Activated naive CD4-positive, alpha-beta T cell treated with Interleukin-2 at 50 U/mL for 16 hours (primary cell): Measurements from ENCODE around the gene CLCN7.
A peak's percentile ranks its signal among the peaks of the same experiment; 100 is the strongest.

Experiments used
- DNase-seq: peaks from one replicate; pipeline ENCODE4 v3.0.0-alpha.2; 2020

Gene CLCN7

DNA sequence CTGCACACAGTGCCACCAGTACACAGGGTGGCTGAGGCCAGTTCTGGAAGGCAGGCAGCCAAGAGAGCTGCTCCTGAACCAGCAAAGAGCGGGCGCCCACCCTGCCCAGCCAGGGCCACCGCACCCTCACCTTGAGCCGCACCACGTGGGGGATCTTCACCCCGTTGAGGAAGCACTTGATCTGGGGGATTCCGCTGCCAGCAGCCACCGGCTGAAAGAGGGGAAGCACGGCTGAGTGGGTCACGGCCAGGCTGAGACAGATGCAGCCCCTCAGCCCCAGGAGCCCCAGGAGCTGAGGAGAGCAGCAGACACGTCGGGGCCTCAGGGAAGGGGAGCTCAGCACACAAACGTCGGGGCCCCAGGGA, 15.9 kb downstream of the CLCN7 start:
- DNase-seq: no peak

DNA sequence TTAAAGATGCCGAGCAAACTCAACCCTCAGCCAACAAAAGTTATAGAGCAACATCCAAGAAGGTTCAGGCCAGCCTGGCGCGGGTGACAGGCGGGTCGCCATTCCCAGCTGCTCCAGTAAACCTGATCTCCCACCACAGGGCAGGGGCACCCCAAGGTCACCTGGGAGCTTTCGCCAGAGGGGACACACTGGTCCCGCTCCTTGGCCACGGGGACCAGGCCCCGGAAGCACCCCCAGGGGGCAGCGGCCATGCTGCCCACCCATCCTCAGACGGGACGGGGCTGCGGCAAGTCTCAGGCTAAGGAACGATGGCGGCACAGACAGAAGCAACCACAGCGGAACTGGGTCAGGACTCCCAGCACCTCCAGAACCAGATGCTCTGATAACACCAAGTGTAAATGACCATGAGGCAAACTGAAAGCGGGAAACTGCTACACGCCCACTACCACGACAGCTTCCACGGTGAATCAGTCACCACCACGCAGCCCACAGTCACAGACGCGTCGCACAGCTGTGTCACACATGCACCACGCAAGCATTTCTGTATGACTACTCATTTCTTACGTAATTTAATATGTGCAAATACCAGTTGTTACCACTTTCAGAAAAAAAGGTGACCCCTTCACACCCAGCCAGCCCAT, 16.4 kb downstream of the CLCN7 start:
- DNase-seq: peak; percentile 50

DNA sequence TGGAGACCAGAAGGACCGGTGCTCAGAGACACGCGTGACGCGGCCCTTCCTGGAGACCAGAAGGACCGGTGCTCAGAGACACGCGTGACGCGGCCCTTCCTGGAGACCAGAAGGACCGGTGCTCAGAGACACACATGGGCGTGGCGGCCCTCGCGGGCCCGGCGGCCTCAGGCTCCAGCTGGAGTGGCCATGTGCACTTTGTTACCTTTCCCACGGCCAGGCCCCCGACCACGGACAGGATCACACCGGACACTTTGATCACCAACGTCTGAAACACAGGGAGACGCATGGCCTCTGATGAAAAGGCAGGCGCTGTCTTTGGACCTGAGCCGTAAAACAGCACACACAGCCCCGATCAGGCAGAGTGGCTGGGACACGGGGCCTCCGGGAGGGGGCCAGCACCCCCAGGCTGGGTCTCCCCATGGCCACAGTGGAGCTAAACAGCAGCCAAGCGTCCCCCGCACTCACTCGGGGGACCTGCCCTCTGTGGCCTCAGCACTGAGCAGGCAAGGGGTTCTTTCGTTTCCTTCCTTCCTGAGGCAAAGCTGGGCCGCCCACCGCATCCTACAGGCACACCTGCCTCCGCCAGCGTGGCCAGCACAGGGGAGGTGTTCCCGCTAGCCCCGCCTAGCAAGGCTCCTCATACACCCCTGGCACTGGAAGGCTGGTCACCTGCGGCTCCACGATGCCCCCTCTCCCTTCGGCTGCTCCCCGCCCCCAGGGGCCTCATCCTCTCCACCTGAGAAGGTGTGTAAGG, 17.2 kb downstream of the CLCN7 start:
- no peak for DNase-seq

GRCh38 chr16:1456951-1457350, 17.9 kb downstream of the CLCN7 start:
- no peak for DNase-seq

- no peak for DNase-seq
These were observed 19.3 kb downstream of the CLCN7 start for GRCh38 chr16:1455190-1456171.

DNA sequence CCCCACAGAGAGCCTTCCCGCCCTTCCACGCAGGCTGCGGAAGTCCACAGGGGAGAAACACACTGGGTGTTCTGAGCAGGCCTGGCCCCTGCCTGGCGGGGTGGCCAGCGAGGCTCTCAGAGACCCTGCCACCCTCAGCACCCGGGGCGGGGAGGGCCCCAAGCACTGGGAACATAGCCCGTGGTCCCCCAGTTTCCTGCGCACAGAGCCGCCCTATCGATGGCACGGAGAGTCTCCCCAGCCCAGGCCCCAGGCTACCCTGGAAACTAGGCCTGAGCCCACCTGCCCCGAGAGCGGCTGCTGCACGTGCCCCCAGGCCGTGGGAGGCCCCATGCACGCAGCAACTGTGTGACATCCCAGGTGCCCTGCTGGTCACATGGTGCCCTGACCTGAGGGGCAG, 20.3 kb downstream of the CLCN7 start:
- DNase-seq: no peak

GRCh38 chr16:1453316-1453715, 21.5 kb downstream of the CLCN7 start:
- no peak for DNase-seq

- DNase-seq: no peak
These were observed 22.3 kb downstream of the CLCN7 start for GRCh38 chr16:1452530-1452929.

- no peak for DNase-seq
These were observed 23.0 kb downstream of the CLCN7 start for GRCh38 chr16:1451702-1452392.

DNA sequence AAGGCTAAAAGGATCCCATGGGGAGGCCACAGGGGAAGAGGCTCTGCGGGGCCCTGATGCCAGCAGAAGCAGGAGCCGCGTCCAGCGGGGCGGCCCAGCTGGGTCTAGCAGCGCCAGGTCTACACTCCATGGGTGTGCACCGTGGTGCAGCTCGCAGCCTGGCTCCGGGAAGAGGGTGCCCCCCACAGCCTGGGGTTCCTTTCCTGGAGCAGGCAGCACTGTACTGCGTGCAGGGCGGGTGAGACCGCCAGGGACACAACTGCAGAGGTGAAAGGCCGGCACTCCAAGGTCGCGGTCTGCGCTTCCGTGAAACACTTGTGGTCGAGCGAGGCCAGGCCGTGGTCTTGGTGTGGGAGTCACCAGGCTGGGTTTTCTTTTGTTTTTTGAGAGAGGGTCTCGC, 24.0 kb downstream of the CLCN7 start:
- no peak for DNase-seq

DNA sequence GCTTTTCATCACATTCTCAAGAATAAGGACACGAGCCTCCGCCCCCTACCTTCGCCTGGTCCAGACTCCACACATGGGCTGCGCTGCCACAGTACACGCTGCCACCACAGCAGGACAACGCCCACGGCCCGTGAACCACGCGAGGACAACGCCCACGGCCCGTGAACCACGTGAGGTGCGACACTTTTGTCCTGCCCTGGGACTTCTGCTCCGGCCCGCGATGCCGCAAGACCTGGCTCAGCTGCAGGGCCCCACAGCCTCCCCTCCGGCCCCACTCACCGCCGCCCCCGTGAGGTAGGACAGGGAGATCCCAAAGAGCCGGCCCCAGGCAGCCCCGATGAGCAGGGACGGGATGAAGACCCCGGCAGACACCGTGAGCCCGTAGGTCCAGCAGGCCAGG, 24.6 kb downstream of the CLCN7 start:
- DNase-seq: no peak

- no peak for DNase-seq
These were observed 25.5 kb downstream of the CLCN7 start for GRCh38 chr16:1449201-1449788.

GRCh38 chr16:1448536-1449116, 26.2 kb downstream of the CLCN7 start:
- DNase-seq: no peak

GRCh38 chr16:1447965-1448364, 26.9 kb downstream of the CLCN7 start:
- DNase-seq: no peak

DNA sequence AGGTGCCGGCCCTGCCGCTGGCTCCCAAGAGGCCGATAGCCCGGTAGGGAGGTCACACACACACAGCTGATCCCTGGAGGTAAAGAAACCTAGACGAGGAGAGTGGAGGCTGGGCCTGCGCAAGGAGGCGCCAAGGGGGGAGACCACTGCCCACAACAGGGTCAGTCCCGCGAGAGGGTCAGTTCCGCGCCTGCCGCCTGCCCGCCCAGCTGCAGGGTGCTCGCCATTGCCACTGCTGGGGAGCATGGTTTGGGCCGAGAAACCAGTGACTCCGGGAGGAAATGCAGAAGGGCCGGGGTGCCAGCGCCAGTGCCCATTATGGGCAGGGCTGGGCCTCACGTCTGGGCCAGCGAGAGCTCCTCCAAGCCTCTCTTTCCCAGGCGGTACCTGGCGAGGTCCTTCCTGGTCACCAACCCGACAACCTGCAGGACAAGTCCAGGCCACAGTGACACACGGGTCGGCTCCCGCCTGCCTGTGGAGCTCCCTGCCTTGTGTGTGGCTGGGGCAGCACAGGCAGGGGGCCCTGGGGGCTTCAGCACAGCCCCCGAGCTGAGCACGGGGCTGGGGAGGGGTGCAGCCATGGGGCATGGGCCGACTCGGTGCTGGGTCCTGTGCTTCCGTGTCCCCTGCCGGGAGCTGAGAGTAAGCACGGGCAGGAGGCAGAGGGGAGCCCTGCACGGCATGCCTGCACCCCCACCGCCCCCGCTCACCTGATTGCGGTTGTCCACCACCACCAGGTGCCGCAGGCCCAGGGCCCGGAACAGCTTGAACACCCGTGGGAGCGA, 28.3 kb downstream of the CLCN7 start:
- DNase-seq: no peak

DNA sequence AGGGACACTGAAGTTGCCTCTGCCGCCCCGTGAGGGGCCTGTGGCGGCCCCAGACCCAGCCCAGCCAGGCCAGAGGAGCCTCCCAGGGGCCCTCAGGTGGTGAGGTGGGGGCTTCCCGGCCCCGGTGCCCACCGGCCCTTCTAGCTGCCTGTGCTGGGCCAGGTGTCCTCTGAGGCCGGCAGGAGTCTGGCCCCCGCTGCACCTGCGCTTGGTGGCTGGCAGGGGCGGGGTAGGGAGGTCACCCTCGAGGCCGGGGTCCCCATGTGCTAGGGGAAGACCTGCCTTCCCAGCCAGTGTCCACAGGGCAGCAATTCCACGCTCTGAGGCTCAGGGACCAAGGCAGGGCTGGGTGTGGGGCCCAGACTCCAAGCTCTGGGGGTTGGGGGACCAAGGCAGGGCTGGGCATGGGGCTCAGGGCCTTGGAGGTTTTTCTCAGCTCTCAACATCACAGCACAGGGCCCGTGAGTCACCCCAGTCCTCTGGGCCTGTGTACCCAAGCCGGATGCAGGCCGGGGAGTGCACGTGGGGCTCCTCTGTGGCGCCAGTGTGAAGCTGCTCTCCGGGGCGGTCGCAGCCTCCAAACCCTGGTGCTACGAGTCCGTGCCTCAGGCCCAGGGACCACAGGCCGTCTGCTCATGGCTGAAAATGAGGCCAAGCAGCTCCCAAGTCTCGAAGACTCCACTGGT, 29.2 kb downstream of the CLCN7 start:
- no peak for DNase-seq

- DNase-seq: no peak
These were observed 29.9 kb downstream of the CLCN7 start for GRCh38 chr16:1444730-1445517.

- DNase-seq: no peak
These were observed 30.7 kb downstream of the CLCN7 start, which contains the start of gene CCDC154 for GRCh38 chr16:1443980-1444729. CCDC154 (minus strand) TSS chr16:1444556; CDS start chr16:1444322, 234 bp downstream.

DNA sequence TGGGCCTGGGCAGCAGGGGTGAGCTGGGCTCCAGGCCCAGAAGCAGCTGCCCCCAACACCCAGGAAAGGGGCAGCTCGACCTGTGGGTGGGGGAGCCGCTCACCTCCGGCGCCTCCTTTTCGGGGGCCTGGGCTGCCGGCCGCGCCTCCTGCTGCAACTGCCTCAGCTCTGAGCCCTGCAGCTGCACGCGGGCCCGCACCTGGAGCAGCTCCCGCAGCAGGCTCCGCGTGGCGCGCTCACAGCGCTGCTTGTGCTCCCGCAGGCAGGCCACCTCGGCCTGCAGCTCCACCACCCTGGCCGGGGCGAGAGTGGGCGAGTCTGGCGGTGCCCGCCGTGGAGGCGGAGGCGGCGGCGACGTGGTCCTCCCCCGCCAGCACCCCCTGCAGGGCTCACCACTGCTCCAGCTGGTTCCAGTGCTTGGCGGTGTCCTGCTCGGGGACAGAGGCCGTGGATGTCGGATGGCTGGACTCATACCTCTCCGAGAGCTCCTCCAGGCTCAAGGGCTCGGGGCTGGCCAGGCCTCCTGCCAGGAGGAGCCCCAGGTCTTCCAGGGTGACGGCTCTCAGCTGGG, 31.3 kb downstream of the CLCN7 start:
- no peak for DNase-seq
